T-helper 2 cell treated with Interferon-gamma antibody and Interleukin-4, amounts not matched to agents 5 μg/mL and 100 μg/mL, for 36 hours (primary cell): ENCODE results near the gene NCKAP1.
"Not testable (repeated sequence)": the region's sequence is repeated elsewhere in the genome, so short reads cannot be mapped to it uniquely, and the experiment has no call there.

ENCODE experiments used
- DNase-seq: peaks from one replicate; pipeline ENCODE4 v3.0.0; 2021; ENCODE audit warnings: low spot score
- H3K27ac Mint-ChIP-seq: one replicate; pipeline ENCODE4 v1.8.0; 2021; ENCODE audit warnings: mild to moderate bottlenecking, mixed read lengths
- H3K27me3 Mint-ChIP-seq: one replicate; pipeline ENCODE4 v1.8.0; 2021; ENCODE audit warnings: low read depth, mixed read lengths
- H3K36me3 Mint-ChIP-seq: one replicate; pipeline ENCODE4 v1.8.0; 2021; ENCODE audit warnings: low read depth, mixed read lengths
- H3K4me1 Mint-ChIP-seq: one replicate; pipeline ENCODE4 v1.8.0; 2021; ENCODE audit warnings: low read depth, mixed read lengths
- H3K4me3 Mint-ChIP-seq: one replicate; pipeline ENCODE4 v1.8.0; 2022; ENCODE audit warnings: mild to moderate bottlenecking, moderate library complexity, mixed read lengths
- H3K9me3 Mint-ChIP-seq: one replicate; pipeline ENCODE4 v1.8.0; 2021; ENCODE audit warnings: mixed read lengths

Gene NCKAP1

DNA sequence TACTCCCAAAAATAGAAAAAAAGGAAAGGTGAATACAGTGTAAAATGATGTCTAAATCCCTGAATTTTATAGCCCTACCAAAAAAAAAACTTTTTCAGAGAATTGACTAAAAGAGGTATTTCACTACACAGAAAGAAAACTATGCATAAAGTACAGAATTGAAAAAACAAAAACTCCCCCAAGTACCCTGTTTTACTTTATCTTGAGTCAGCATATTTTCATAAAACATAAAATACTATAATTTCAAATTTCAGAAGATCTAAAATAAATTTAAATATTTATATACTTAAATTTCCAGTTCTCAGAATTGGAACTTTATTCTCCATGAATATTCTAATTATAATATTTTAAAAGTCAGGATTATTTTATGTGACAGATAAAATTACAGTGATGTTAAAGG, 10.1 kb downstream of the NCKAP1 start:
- H3K4me3 Mint-ChIP-seq, result no peak overlapping the region
- no peaks in the 10 kb centered on the region for H3K4me1 Mint-ChIP-seq
- no peak for DNase-seq
- H3K9me3 Mint-ChIP-seq, result no peaks in the 10 kb centered on the region
- no peaks in the 10 kb centered on the region for H3K36me3 Mint-ChIP-seq
- no peak overlapping the region for H3K27ac Mint-ChIP-seq
- peaks cover 52% of the 10 kb centered on the region for H3K27me3 Mint-ChIP-seq

DNA sequence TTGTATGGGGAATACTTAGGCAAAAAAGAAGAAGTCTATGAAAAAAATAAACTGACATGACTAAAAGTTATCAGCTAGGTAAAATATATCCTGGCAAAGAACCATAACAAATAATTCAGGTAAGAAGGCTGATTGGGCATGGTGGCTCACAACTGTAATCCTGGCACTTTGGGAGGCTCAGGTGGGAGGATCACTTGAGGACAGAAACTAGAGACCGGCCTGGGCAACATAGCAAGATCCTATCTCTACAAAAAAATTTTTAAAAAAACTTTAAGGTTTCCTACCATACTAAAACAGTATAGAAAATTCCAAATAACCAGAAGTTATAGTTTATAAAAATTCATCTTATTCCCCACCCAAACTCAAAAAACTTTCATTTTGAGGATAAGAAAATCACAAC, 10.8 kb downstream of the NCKAP1 start:
- H3K9me3 Mint-ChIP-seq, result no peaks in the 10 kb centered on the region
- H3K27me3 Mint-ChIP-seq, result peaks cover 50% of the 10 kb centered on the region
- H3K4me1 Mint-ChIP-seq, result no peaks in the 10 kb centered on the region
- no peak for DNase-seq
- no peak overlapping the region for H3K27ac Mint-ChIP-seq
- H3K4me3 Mint-ChIP-seq, result no peak overlapping the region
- H3K36me3 Mint-ChIP-seq, result no peaks in the 10 kb centered on the region

- Mint-ChIP-seq H3K36me3 (no peaks in the 10 kb centered on the region), H3K9me3 (no peaks in the 10 kb centered on the region), H3K27me3 (peaks cover 43% of the 10 kb centered on the region), H3K4me1 (no peaks in the 10 kb centered on the region), H3K4me3 (no peak overlapping the region), H3K27ac (no peak overlapping the region)
- DNase-seq, result no peak
Measured at GRCh38 chr2:183026424-183026823, 11.8 kb downstream of the NCKAP1 start.

- Mint-ChIP-seq H3K27ac (no peak overlapping the region), H3K4me1 (no peaks in the 10 kb centered on the region), H3K4me3 (no peak overlapping the region), H3K27me3 (peaks cover 40% of the 10 kb centered on the region), H3K9me3 (no peaks in the 10 kb centered on the region), H3K36me3 (no peaks in the 10 kb centered on the region)
- no peak for DNase-seq
Measured at GRCh38 chr2:183025993-183026392, 12.3 kb downstream of the NCKAP1 start.

- H3K9me3 Mint-ChIP-seq, result no peaks in the 10 kb centered on the region
- H3K27me3 Mint-ChIP-seq, result peaks cover 28% of the 10 kb centered on the region
- H3K27ac Mint-ChIP-seq, result no peak overlapping the region
- no peaks in the 10 kb centered on the region for H3K36me3 Mint-ChIP-seq
- no peaks in the 10 kb centered on the region for H3K4me1 Mint-ChIP-seq
- no peak overlapping the region for H3K4me3 Mint-ChIP-seq
- DNase-seq, result no peak
Measured at GRCh38 chr2:183024339-183025095, 13.7 kb downstream of the NCKAP1 start.

- Mint-ChIP-seq H3K4me3 (no peak overlapping the region), H3K4me1 (no peaks in the 10 kb centered on the region), H3K27ac (no peak overlapping the region), H3K9me3 (no peaks in the 10 kb centered on the region), H3K27me3 (peaks cover 22% of the 10 kb centered on the region), H3K36me3 (no peaks in the 10 kb centered on the region)
- DNase-seq, result no peak
Measured at GRCh38 chr2:183022711-183023110, 15.5 kb downstream of the NCKAP1 start.

GRCh38 chr2:183021613-183022012, 16.6 kb downstream of the NCKAP1 start:
- H3K27me3 Mint-ChIP-seq, result peaks cover 18% of the 10 kb centered on the region
- no peaks in the 10 kb centered on the region for H3K4me1 Mint-ChIP-seq
- no peaks in the 10 kb centered on the region for H3K9me3 Mint-ChIP-seq
- no peak for DNase-seq
- H3K4me3 Mint-ChIP-seq, result no peak overlapping the region
- H3K27ac Mint-ChIP-seq, result no peak overlapping the region
- H3K36me3 Mint-ChIP-seq, result no peaks in the 10 kb centered on the region

- no peak for DNase-seq
Measured at GRCh38 chr2:183019718-183020442, 18.4 kb downstream of the NCKAP1 start.

GRCh38 chr2:183017845-183018244, 20.4 kb downstream of the NCKAP1 start:
- H3K4me1 Mint-ChIP-seq, H3K27ac Mint-ChIP-seq, H3K9me3 Mint-ChIP-seq: not testable (repeated sequence)

More at GRCh38 chr2:183019718-183020442, 18.4 kb downstream of the NCKAP1 start:
- H3K4me1 Mint-ChIP-seq, result no peaks in the 10 kb centered on the region
- H3K9me3 Mint-ChIP-seq, result no peaks in the 10 kb centered on the region
- no peaks in the 10 kb centered on the region for H3K36me3 Mint-ChIP-seq
- H3K27me3 Mint-ChIP-seq, result peaks cover 11% of the 10 kb centered on the region
- H3K27ac Mint-ChIP-seq, result no peak overlapping the region
- H3K4me3 Mint-ChIP-seq, result no peak overlapping the region

DNA sequence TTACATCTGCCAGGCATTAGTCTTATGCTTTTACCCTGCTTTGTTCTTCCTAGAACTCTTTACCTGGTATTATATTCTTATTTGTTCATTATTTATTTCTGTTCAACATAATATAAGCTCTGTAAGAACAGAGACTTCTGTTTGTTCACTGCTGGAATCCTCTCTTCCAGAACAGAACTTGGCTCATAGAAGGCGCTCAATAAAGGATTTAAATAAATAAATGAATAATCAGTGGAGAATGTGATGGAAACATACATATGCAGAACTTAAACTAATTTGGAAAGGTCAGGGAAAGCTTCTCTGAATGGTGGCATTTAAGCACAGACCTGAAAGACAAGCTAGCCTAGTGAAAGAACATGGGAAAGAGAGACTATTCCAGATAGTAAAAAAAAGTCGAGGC, 24.3 kb downstream of the NCKAP1 start:
- Mint-ChIP-seq H3K4me3 (no peak overlapping the region), H3K27me3 (peaks cover 4% of the 10 kb centered on the region), H3K9me3 (no peaks in the 10 kb centered on the region), H3K4me1 (no peaks in the 10 kb centered on the region), H3K27ac (no peak overlapping the region), H3K36me3 (no peaks in the 10 kb centered on the region)
- DNase-seq, result no peak

More at GRCh38 chr2:183017845-183018244, 20.4 kb downstream of the NCKAP1 start:
- H3K27me3 Mint-ChIP-seq, result peaks cover 12% of the 10 kb centered on the region
- DNase-seq, H3K4me3 Mint-ChIP-seq, H3K36me3 Mint-ChIP-seq: not testable (repeated sequence)

- Mint-ChIP-seq H3K4me3 (no peak overlapping the region), H3K27ac (no peak overlapping the region), H3K27me3 (peaks cover 4% of the 10 kb centered on the region), H3K36me3 (no peaks in the 10 kb centered on the region), H3K9me3 (no peaks in the 10 kb centered on the region), H3K4me1 (no peaks in the 10 kb centered on the region)
- no peak for DNase-seq
Measured at GRCh38 chr2:183011743-183012142, 26.5 kb downstream of the NCKAP1 start.

DNA sequence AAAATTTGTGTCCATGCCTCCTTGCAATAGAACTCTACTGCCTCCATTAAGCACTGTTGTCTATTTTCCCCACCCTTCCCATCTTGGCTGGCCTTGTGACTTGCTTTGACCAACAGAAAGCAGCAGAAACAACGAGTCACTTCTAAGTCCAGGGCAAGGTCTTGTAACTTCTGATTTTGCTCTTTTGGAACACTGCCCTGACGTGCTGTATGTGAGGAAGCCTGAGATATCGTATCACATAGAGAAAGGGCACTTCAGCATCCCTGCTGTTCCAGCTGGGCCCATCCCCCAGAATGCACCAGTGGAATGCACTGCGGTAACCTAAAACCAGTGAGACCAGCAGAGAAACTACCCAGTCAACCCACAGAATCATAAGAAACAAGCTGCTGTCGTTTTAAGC, 28.1 kb downstream of the NCKAP1 start:
- no peak for DNase-seq
- Mint-ChIP-seq H3K36me3 (no peaks in the 10 kb centered on the region), H3K27me3 (peaks cover 2% of the 10 kb centered on the region), H3K27ac (no peak overlapping the region), H3K4me3 (no peak overlapping the region), H3K9me3 (no peaks in the 10 kb centered on the region), H3K4me1 (no peaks in the 10 kb centered on the region)

- Mint-ChIP-seq H3K4me1 (no peaks in the 10 kb centered on the region), H3K9me3 (no peaks in the 10 kb centered on the region), H3K27ac (no peak overlapping the region), H3K36me3 (no peaks in the 10 kb centered on the region), H3K27me3 (peaks cover 2% of the 10 kb centered on the region), H3K4me3 (no peak overlapping the region)
- no peak for DNase-seq
Measured at GRCh38 chr2:183009249-183009899, 28.9 kb downstream of the NCKAP1 start.

GRCh38 chr2:183001948-183002347, 36.3 kb downstream of the NCKAP1 start:
- Mint-ChIP-seq H3K9me3 (no peaks in the 10 kb centered on the region), H3K27ac (no peak overlapping the region), H3K27me3 (no peaks in the 10 kb centered on the region), H3K4me1 (no peaks in the 10 kb centered on the region), H3K36me3 (no peaks in the 10 kb centered on the region), H3K4me3 (no peak overlapping the region)
- no peak for DNase-seq
